HG03432 (cell line): ENCODE measurements around the gene BCL2L2.

Experiments
- ATAC-seq: cut with Tn5 transposase; IDR thresholded peaks from one replicate; pipeline ENCODE4 v1.9.1; 2021; ENCODE audit warnings: mild to moderate bottlenecking, moderate library complexity; ENCODE audit not compliant: unreplicated experiment

Gene BCL2L2

GRCh38 chr14:23299211-23299957 lies 7.2 kb upstream of the BCL2L2 start:
- no peak for ATAC-seq

- no peak for ATAC-seq
Measured at GRCh38 chr14:23299986-23300686, 6.5 kb upstream of the BCL2L2 start.

DNA sequence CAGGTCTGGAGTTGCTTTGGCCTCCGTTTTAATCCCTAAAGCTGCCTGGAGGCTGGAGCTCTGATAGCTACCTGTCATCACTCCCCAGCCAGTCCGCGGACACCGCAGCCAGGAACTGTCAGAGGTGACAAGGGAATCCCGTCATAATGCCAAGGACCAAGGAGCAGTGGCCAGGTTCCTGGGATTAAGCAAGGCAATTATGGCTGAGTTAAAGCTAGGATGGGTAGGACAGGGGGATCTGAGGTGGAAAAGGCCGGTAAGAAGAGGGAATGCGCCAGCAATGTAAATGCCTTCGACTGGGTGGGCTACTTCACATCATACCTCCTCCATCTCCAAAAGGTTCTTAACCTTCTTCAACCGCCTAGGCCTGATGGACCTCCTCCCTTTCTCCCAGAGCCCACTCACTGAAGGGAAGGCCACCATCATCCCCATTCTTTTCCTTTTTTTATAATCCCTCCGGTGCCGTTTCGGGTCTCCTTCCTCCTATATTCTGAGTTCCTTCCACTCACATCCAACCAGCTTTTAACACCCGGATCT lies 5.9 kb upstream of the BCL2L2 start:
- no peak for ATAC-seq

DNA sequence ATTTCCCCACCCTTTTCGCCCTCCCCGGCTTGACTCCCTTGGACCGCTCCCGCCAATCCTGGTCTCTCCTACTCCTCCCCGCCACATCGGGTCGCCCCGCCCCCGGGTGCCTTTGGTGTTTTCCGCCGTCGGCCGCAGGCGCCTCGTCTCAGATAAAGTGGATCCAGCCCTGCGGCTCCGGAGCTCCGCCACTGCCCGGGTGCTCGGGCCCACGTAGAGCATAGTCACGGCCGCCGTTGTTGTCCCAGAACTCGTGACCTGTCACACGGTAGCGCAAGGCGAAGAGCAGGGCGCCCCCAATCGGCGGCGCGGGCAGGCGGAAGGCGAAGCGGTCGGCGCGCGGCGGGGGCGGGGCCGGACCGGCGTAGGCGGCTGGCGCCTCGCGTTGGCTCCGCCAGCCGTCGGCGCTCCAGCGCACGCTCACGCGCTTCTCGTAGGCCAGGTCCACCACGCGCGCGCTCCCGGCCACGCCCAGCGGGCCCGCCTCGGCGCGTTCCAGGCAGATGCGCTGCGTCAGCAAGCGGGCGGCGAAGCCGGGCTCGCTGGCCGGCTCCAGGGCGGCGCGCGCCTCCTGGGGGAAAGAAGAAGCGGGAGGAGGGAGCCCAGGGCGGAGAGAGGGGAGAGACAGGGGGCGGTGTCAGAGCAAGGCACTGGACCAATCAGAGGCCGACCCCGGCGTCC lies 5.2 kb upstream of the BCL2L2 start:
- peak; percentile 81 for ATAC-seq

- peak; percentile 16 for ATAC-seq
Measured at GRCh38 chr14:23301969-23302289, 4.7 kb upstream of the BCL2L2 start.

GRCh38 chr14:23302290-23303225 lies 4.1 kb upstream of the BCL2L2 start, which contains the start of gene PPP1R3E:
Gene PPP1R3E (minus strand): TSS chr14:23302859. CDS start chr14:23302576, 283 bp downstream.
- peak; percentile 38 for ATAC-seq

DNA sequence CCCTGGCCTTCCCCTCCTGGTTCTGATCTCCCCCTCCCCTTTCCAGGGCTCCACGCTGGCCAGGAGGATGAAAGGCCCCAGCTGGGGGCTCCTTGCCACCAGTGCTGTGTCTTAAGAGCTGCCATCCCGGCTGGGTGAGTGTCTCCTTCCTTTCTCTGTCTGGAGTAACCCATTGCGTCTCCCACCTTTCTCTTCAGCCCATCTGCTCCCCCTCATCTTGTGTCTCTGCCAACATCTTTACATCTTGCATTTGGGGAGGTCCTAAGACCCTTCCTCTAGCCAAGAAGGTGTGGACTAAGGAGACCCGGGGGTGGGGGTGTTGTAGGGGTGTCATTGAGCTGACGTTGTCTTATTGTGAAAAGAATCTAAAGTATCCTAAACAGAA lies 505 bp downstream of the BCL2L2 start:
- no peak for ATAC-seq

- ATAC-seq, result no peak
Measured at GRCh38 chr14:23307687-23308644, 1.3 kb downstream of the BCL2L2 start.

GRCh38 chr14:23308721-23309445 lies 2.2 kb downstream of the BCL2L2 start:
- ATAC-seq, result no peak

DNA sequence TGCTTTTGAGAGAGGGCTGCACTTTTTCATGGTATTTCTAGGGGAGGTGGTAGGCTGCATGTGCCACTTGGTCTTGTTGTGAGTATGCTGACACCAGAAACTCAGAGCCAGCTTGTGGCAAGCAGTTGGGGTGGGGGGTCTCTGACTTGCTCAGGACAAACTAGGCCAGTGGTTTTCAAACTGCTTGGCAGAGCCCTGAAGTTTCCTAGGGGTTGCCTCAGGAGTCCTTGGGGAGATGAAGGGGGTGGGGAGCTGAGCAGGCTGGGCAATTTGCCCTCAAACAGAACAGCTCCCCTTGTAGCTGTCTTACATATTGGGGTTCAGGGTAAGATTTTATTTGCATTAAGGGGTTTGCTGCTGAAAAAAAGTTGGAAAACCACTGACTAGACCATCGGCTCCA lies 3.9 kb downstream of the BCL2L2 start:
- no peak for ATAC-seq

- ATAC-seq, result no peak
Measured at GRCh38 chr14:23316300-23316699, 9.7 kb downstream of the BCL2L2 start.

GRCh38 chr14:23319746-23320583 lies 13.3 kb downstream of the BCL2L2 start:
- ATAC-seq, result no peak

- peak; percentile 90 for ATAC-seq
Measured at GRCh38 chr14:23320584-23321571, 14.2 kb downstream of the BCL2L2 start, which contains the start of gene PABPN1. Gene PABPN1 (plus strand): TSS chr14:23321457. CDS start chr14:23321470, 13 bp downstream.

DNA sequence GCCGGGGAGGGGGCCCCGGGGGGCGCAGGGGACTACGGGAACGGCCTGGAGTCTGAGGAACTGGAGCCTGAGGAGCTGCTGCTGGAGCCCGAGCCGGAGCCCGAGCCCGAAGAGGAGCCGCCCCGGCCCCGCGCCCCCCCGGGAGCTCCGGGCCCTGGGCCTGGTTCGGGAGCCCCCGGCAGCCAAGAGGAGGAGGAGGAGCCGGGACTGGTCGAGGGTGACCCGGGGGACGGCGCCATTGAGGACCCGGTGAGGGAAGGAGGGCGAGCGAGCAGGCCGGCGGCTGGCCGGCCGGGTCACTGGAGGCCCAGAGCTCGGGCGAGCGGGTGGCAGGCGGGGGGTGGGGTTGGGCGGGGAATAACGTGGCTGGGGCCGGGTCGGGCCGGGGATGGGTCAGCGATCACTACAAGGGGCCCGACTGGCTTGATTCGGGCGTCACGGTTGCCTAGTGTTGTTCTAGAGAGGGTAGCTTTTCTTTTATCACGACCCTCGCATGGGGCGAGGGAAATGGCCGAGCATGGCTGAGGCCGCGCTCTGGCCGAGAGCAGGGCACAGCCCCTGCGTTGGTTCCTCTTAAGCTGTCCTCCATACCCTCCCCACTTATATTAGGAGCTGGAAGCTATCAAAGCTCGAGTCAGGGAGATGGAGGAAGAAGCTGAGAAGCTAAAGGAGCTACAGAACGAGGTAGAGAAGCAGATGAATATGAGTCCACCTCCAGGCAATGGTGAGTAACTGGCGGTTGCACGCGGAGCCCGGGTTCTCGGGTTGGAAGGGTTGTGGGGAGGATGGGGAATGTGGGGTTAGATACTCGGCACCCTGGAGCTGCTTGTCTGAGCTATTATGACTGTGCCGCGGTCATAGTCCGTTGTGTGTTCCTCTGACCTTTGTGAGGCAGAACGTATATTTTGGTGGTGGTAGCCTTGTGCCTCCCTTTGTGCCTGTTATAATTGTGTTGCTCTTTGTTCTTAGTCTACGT lies 15.2 kb downstream of the BCL2L2 start:
- peak; percentile 9 for ATAC-seq
